ENCODE measurements around the gene SMOC1. TPM values are rescaled to one million over a fixed set of nuclear protein-coding genes. Genes with fewer than 3 reads are reported as not detected.

The SMOC1 gene
- polyA plus RNA-seq, 3 donors = not detected

- H3K9me3 ChIP-seq (replicated peaks in 1 of 2; ENCODE audit: control insufficient read depth in 1 of 2, insufficient read depth in 1 of 2, low read length in 2 of 2) = no peaks in the 10 kb centered on the region
- no peak overlapping the region for H3K4me3 Mint-ChIP-seq
- no peak overlapping the region for H3K27ac Mint-ChIP-seq
- H3K4me1 Mint-ChIP-seq = no peaks in the 10 kb centered on the region
- H3K4me2 ChIP-seq (replicated peaks; ENCODE audit: extremely low read depth, low read length, poor library complexity, severe bottlenecking) = no peak overlapping the region
- peaks cover 11 to 20% (median 11%) of the 10 kb centered on the region in 3 donors for H3K27me3 Mint-ChIP-seq (ENCODE audit: low read depth in 3 of 3)
- H3K4me3 ChIP-seq (replicated peaks in 1 of 3; ENCODE audit: low read depth in 2 of 3, low read length in 3 of 3) = no peak overlapping the region
- no peak for DNase-seq
- no peak overlapping the region for H2AFZ ChIP-seq (ENCODE audit: insufficient read depth, low read depth, low read length, poor library complexity, severe bottlenecking)
- H3K4me1 ChIP-seq (ENCODE audit: control insufficient read depth in 1 of 2, insufficient read depth in 2 of 2, low read length in 2 of 2) = no peaks in the 10 kb centered on the region
- no peak overlapping the region for H3K27ac ChIP-seq (ENCODE audit: low read depth in 1 of 2, low read length in 2 of 2)
- H3K79me2 ChIP-seq (ENCODE audit: insufficient read depth, low read length) = no peaks in the 10 kb centered on the region
- intact Hi-C loops (cut with micrococcal nuclease) = no loop called here
- 91% methylated on average over 2 of the region's 2 CpGs for WGBS (ENCODE audit: insufficient coverage)
- H3K36me3 ChIP-seq (replicated peaks in 1 of 2; ENCODE audit: control insufficient read depth in 1 of 2, insufficient read depth in 2 of 2, low read length in 2 of 2) = no peaks in the 10 kb centered on the region
- peaks cover 0 to 2% of the 10 kb centered on the region in 2 donors for H3K27me3 ChIP-seq (ENCODE audit: control insufficient read depth in 2 of 2, insufficient read depth in 2 of 2, low read length in 2 of 2)
- no peaks in the 10 kb centered on the region for H4K20me1 ChIP-seq (ENCODE audit: insufficient read depth, low read length)
- TF ChIP-seq CTCF (IDR thresholded peaks at IDR 0.05) = no peak
- H3K36me3 Mint-ChIP-seq = no peaks in the 10 kb centered on the region
- no peak overlapping the region for H3K9ac ChIP-seq (ENCODE audit: insufficient read depth, low read length, poor library complexity, severe bottlenecking)
- H3K9me3 Mint-ChIP-seq = peaks cover 0 to 4% (median 0%) of the 10 kb centered on the region in 7 donors
Observed at GRCh38 chr14:69993326-69993725, 114.1 kb downstream of the SMOC1 start.

GRCh38 chr14:69994002-69994401, 114.8 kb downstream of the SMOC1 start:
- no peak for DNase-seq
- intact Hi-C loops (cut with micrococcal nuclease) = no loop called here
- Histone ChIP-seq H2AFZ (ENCODE audit: insufficient read depth, low read depth, low read length, poor library complexity, severe bottlenecking) (no peak overlapping the region), H3K4me2 (replicated peaks; ENCODE audit: extremely low read depth, low read length, poor library complexity, severe bottlenecking) (no peak overlapping the region), H3K36me3 (replicated peaks in 1 of 2; ENCODE audit: control insufficient read depth in 1 of 2, insufficient read depth in 2 of 2, low read length in 2 of 2) (no peaks in the 10 kb centered on the region), H3K9ac (ENCODE audit: insufficient read depth, low read length, poor library complexity, severe bottlenecking) (no peak overlapping the region), H3K27me3 (ENCODE audit: control insufficient read depth in 2 of 2, insufficient read depth in 2 of 2, low read length in 2 of 2) (peaks cover 0 to 2% of the 10 kb centered on the region in 2 donors), H3K79me2 (ENCODE audit: insufficient read depth, low read length) (no peaks in the 10 kb centered on the region), H4K20me1 (ENCODE audit: insufficient read depth, low read length) (no peaks in the 10 kb centered on the region), H3K4me1 (ENCODE audit: control insufficient read depth in 1 of 2, insufficient read depth in 2 of 2, low read length in 2 of 2) (no peaks in the 10 kb centered on the region), H3K27ac (ENCODE audit: low read depth in 1 of 2, low read length in 2 of 2) (no peak overlapping the region), H3K9me3 (replicated peaks in 1 of 2; ENCODE audit: control insufficient read depth in 1 of 2, insufficient read depth in 1 of 2, low read length in 2 of 2) (no peaks in the 10 kb centered on the region), H3K4me3 (replicated peaks in 1 of 3; ENCODE audit: low read depth in 2 of 3, low read length in 3 of 3) (no peak overlapping the region)
- Mint-ChIP-seq H3K4me3 (no peak overlapping the region), H3K4me1 (no peaks in the 10 kb centered on the region), H3K9me3 (peaks cover 0 to 4% (median 0%) of the 10 kb centered on the region in 7 donors), H3K27ac (no peak overlapping the region), H3K27me3 (ENCODE audit: low read depth in 3 of 3) (peaks cover 11 to 20% (median 11%) of the 10 kb centered on the region in 3 donors), H3K36me3 (no peaks in the 10 kb centered on the region)
- WGBS (ENCODE audit: insufficient coverage) = no CpG with 5 or more reads among the region's 4 CpGs
- no peak for TF ChIP-seq CTCF (IDR thresholded peaks at IDR 0.05)
